ENCODE results near the gene MAPT. TPM values are rescaled to one million over a fixed set of nuclear protein-coding genes. Genes with fewer than 3 reads are reported as not detected.

MAPT gene
- total RNA-seq, 2 experiments from 2014 or later: 1.3 to 1.4 TPM

- no peaks in the 10 kb centered on the region for H3K4me1 Mint-ChIP-seq (ENCODE audit: low read depth)
- H3K4me3 Mint-ChIP-seq: no peak overlapping the region
- peaks cover 7% of the 10 kb centered on the region for H3K9me3 Mint-ChIP-seq
- no peak overlapping the region for H3K27ac Mint-ChIP-seq
- intact Hi-C loops (cut with micrococcal nuclease): no loop called here
- no peak for DNase-seq
- peaks cover 13% of the 10 kb centered on the region for H3K27me3 Mint-ChIP-seq
- TF ChIP-seq CTCF (IDR thresholded peaks at IDR 0.05): no peak
- ATAC-seq: no peak
- CTCF ChIA-PET: no interaction called here
- H3K36me3 Mint-ChIP-seq (ENCODE audit: low read depth): no peaks in the 10 kb centered on the region
- POLR2A ChIA-PET: no interaction called here
Observed at GRCh38 chr17:45929344-45929743, 35.0 kb downstream of the MAPT start.

GRCh38 chr17:45930420-45930951 is 36.1 kb downstream of the MAPT start:
- intact Hi-C loops (cut with micrococcal nuclease): no loop called here
- no peak for ATAC-seq
- ChIA-PET CTCF (interaction anchor here (2.1 kb wide), 1 partner anchor 18 kb away, joined by 9 read pairs; no protein-coding TSS in a partner anchor), POLR2A (interaction anchor here (0.8 kb wide), 1 partner anchor 163 kb away, joined by 3 read pairs; no protein-coding TSS in a partner anchor)
- Mint-ChIP-seq H3K4me1 (ENCODE audit: low read depth) (no peaks in the 10 kb centered on the region), H3K27me3 (peaks cover 12% of the 10 kb centered on the region), H3K4me3 (no peak overlapping the region), H3K27ac (no peak overlapping the region), H3K9me3 (peaks cover 7% of the 10 kb centered on the region), H3K36me3 (ENCODE audit: low read depth) (no peaks in the 10 kb centered on the region)
- no peak for DNase-seq
- no peak for TF ChIP-seq CTCF (IDR thresholded peaks at IDR 0.05)

GRCh38 chr17:45931677-45932076 is 37.3 kb downstream of the MAPT start:
- ChIA-PET POLR2A (no interaction called here), CTCF (interaction anchor here (1.3 to 2.1 kb wide), 2 partner anchors 17 to 80 kb away, joined by 3 to 9 read pairs; no protein-coding TSS in a partner anchor)
- DNase-seq (no peak), ATAC-seq (no peak)
- Mint-ChIP-seq H3K4me3 (no peak overlapping the region), H3K27ac (no peak overlapping the region), H3K36me3 (ENCODE audit: low read depth) (no peaks in the 10 kb centered on the region), H3K9me3 (peaks cover 7% of the 10 kb centered on the region), H3K27me3 (peaks cover 17% of the 10 kb centered on the region), H3K4me1 (ENCODE audit: low read depth) (no peaks in the 10 kb centered on the region)
- no peak for TF ChIP-seq CTCF (IDR thresholded peaks at IDR 0.05)
- intact Hi-C loops (cut with micrococcal nuclease): no loop called here

- Mint-ChIP-seq H3K27me3 (peaks cover 14% of the 10 kb centered on the region), H3K4me1 (ENCODE audit: low read depth) (no peaks in the 10 kb centered on the region), H3K4me3 (no peak overlapping the region), H3K9me3 (no peaks in the 10 kb centered on the region), H3K36me3 (ENCODE audit: low read depth) (no peaks in the 10 kb centered on the region), H3K27ac (no peak overlapping the region)
- intact Hi-C loops (cut with micrococcal nuclease): no loop called here
- ATAC-seq: no peak
- ChIA-PET CTCF (interaction anchor here (1.2 to 2.2 kb wide), 3 partner anchors 14 to 16 kb away, joined by 3 to 5 read pairs (median 4); no protein-coding TSS in a partner anchor), POLR2A (no interaction called here)
- TF ChIP-seq CTCF (IDR thresholded peaks at IDR 0.05): no peak
- DNase-seq: no peak
Observed at GRCh38 chr17:45934044-45934979, 40.0 kb downstream of the MAPT start.

Measured in activated CD8-positive, alpha-beta T cell treated with anti-CD3 and anti-CD28 coated beads for 36 hours (primary cell).